WERI-Rb-1 (cell line): ENCODE measurements around the gene HSFX3.
"Not testable (repeated sequence)": the region's sequence is repeated elsewhere in the genome, so short reads cannot be mapped to it uniquely, and the experiment has no call there.

ENCODE experiments used
- DNase-seq: peaks from one replicate; pipeline ENCODE4 v3.0.0-alpha.2; 2020
- H3K27ac ChIP-seq: fragments of 250-450 bp; sonication (Bioruptor Pico); 2 replicates; pipeline ENCODE4 v1.5.1; 2020; ENCODE audit warnings: mild to moderate bottlenecking, moderate library complexity
- H3K27me3 ChIP-seq: fragments of 250-450 bp; sonication (Bioruptor Pico); 2 replicates; pipeline ENCODE4 v1.5.1; 2021; ENCODE audit warnings: mild to moderate bottlenecking, low read depth, moderate library complexity; ENCODE audit not compliant: insufficient read depth, severe bottlenecking
- H3K36me3 ChIP-seq: fragments of 250-450 bp; sonication (Bioruptor Pico); 2 replicates; pipeline ENCODE4 v1.5.1; 2020; ENCODE audit warnings: mild to moderate bottlenecking, moderate library complexity
- H3K4me3 ChIP-seq: 2 replicates; pipeline ENCODE4 v1.5.1; 2011; ENCODE audit warnings: low read depth, mild to moderate bottlenecking, control low read depth, low read length
- H3K9me3 ChIP-seq: fragments of 250-450 bp; sonication (Bioruptor Pico); 2 replicates; pipeline ENCODE4 v1.5.1; 2021; ENCODE audit warnings: mild to moderate bottlenecking, moderate library complexity; ENCODE audit not compliant: severe bottlenecking
- TF ChIP-seq, protein P1 (sequence below): IDR thresholded peaks from 2 replicates; pipeline ENCODE4 v1.5.1; 2011; ENCODE audit warnings: low read depth, mild to moderate bottlenecking, control low read depth, inconsistent platforms, low read length

The HSFX3 gene

GRCh38 chrX:149521438-149521837, 28.3 kb downstream of the HSFX3 start:
- no peak overlapping the region for H3K4me3 ChIP-seq
- no peaks in the 10 kb centered on the region for H3K36me3 ChIP-seq
- no peak overlapping the region for H3K27ac ChIP-seq
- peaks cover 2% of the 10 kb centered on the region for H3K27me3 ChIP-seq
- TF ChIP-seq, protein P1, sequence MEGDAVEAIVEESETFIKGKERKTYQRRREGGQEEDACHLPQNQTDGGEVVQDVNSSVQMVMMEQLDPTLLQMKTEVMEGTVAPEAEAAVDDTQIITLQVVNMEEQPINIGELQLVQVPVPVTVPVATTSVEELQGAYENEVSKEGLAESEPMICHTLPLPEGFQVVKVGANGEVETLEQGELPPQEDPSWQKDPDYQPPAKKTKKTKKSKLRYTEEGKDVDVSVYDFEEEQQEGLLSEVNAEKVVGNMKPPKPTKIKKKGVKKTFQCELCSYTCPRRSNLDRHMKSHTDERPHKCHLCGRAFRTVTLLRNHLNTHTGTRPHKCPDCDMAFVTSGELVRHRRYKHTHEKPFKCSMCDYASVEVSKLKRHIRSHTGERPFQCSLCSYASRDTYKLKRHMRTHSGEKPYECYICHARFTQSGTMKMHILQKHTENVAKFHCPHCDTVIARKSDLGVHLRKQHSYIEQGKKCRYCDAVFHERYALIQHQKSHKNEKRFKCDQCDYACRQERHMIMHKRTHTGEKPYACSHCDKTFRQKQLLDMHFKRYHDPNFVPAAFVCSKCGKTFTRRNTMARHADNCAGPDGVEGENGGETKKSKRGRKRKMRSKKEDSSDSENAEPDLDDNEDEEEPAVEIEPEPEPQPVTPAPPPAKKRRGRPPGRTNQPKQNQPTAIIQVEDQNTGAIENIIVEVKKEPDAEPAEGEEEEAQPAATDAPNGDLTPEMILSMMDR = no peak
- H3K9me3 ChIP-seq = no peaks in the 10 kb centered on the region
- no peak for DNase-seq

- H3K27me3 ChIP-seq, H3K4me3 ChIP-seq, DNase-seq, H3K36me3 ChIP-seq, H3K9me3 ChIP-seq, H3K27ac ChIP-seq: not testable (repeated sequence)
Measured at GRCh38 chrX:149520636-149521277, 29.0 kb downstream of the HSFX3 start.

DNA sequence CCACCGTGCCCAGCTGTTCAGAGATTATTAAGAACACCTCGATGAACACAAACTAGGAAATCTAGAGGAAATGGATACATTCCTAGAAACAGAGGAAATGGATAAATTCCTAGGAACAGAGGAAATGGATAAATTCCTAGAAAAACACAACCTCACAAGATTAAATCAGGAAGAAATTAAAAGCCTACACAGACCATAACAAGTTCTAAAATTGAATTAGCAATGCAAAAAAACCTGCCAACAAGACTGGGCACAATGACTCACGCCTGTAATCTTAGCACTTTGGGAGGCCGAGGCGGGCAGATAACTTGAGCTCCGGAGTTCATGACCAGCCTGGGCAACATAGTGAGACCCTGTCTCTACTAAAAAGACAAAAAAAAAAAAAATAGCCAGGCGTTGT, 31.5 kb downstream of the HSFX3 start:
- H3K36me3 ChIP-seq = no peaks in the 10 kb centered on the region
- no peak for DNase-seq
- H3K4me3 ChIP-seq = no peak overlapping the region
- H3K27me3 ChIP-seq = peaks cover 2% of the 10 kb centered on the region
- no peak overlapping the region for H3K27ac ChIP-seq
- H3K9me3 ChIP-seq = no peaks in the 10 kb centered on the region
- TF ChIP-seq, protein P1 = no peak

- TF ChIP-seq, protein P1 = no peak
- Histone ChIP-seq H3K9me3 (no peaks in the 10 kb centered on the region), H3K36me3 (no peaks in the 10 kb centered on the region), H3K27me3 (no peaks in the 10 kb centered on the region), H3K4me3 (no peak overlapping the region), H3K27ac (no peak overlapping the region)
- DNase-seq = no peak
Measured at GRCh38 chrX:149517308-149517707, 32.4 kb downstream of the HSFX3 start.

GRCh38 chrX:149516604-149517003, 33.1 kb downstream of the HSFX3 start:
- Histone ChIP-seq H3K27ac (no peak overlapping the region), H3K4me3 (no peak overlapping the region), H3K27me3 (no peaks in the 10 kb centered on the region), H3K9me3 (no peaks in the 10 kb centered on the region), H3K36me3 (no peaks in the 10 kb centered on the region)
- DNase-seq = no peak
- TF ChIP-seq, protein P1 = no peak

GRCh38 chrX:149515954-149516602, 33.6 kb downstream of the HSFX3 start:
- Histone ChIP-seq H3K27ac (no peak overlapping the region), H3K4me3 (no peak overlapping the region), H3K9me3 (no peaks in the 10 kb centered on the region), H3K27me3 (no peaks in the 10 kb centered on the region), H3K36me3 (no peaks in the 10 kb centered on the region)
- TF ChIP-seq, protein P1 = no peak
- no peak for DNase-seq
